Activated CD4-positive, alpha-beta memory T cell treated with anti-CD3 and anti-CD28 coated beads, Interleukin-2, amount 10 ng/mL, durations not matched to agents 7 days and 5 days (primary cell): ENCODE results near the gene FBXL16. TPM values are rescaled to one million over a fixed set of nuclear protein-coding genes. Genes with fewer than 3 reads are reported as not detected.

Source experiments
- CTCF ChIA-PET: fragments of 350-600 bp; sonication (Branson Sonifier 250); formaldehyde crosslinking; loops from one replicate; lab custom pipeline; 2021; ENCODE audit warnings: antibody characterized with exemption, inconsistent platforms; lab: Charles Lee
- POLR2A ChIA-PET: fragments of 350-600 bp; sonication (Branson Sonifier 250); formaldehyde crosslinking; loops from one replicate; lab custom pipeline; 2021; ENCODE audit warnings: antibody characterized with exemption; lab: Charles Lee
- DNase-seq: peaks from one replicate; pipeline ENCODE4 v3.0.0-alpha.2; 2020
- H3K27ac Mint-ChIP-seq: one replicate; pipeline ENCODE4 v1.8.0; 2021; ENCODE audit warnings: mild to moderate bottlenecking, mixed read lengths
- H3K27me3 Mint-ChIP-seq: one replicate; pipeline ENCODE4 v1.8.0; 2021; ENCODE audit warnings: mixed read lengths
- H3K36me3 Mint-ChIP-seq: one replicate; pipeline ENCODE4 v1.8.0; 2021; ENCODE audit warnings: low read depth, mixed read lengths
- H3K4me1 Mint-ChIP-seq: one replicate; pipeline ENCODE4 v1.8.0; 2021; ENCODE audit warnings: mixed read lengths
- H3K4me3 Mint-ChIP-seq: one replicate; pipeline ENCODE4 v1.8.0; 2021; ENCODE audit warnings: mild to moderate bottlenecking, mixed read lengths
- H3K9me3 Mint-ChIP-seq: one replicate; pipeline ENCODE4 v1.8.0; 2021; ENCODE audit warnings: mixed read lengths
- total RNA-seq, 2 experiments: library from RNA; stranded (reverse); gene quantifications; one replicate each; pipeline ENCODE4 v1.2.3, GENCODE V29; 2021

The FBXL16 gene
- total RNA-seq, 2 experiments from 2014 or later: 30.9 to 34.6 TPM

DNA sequence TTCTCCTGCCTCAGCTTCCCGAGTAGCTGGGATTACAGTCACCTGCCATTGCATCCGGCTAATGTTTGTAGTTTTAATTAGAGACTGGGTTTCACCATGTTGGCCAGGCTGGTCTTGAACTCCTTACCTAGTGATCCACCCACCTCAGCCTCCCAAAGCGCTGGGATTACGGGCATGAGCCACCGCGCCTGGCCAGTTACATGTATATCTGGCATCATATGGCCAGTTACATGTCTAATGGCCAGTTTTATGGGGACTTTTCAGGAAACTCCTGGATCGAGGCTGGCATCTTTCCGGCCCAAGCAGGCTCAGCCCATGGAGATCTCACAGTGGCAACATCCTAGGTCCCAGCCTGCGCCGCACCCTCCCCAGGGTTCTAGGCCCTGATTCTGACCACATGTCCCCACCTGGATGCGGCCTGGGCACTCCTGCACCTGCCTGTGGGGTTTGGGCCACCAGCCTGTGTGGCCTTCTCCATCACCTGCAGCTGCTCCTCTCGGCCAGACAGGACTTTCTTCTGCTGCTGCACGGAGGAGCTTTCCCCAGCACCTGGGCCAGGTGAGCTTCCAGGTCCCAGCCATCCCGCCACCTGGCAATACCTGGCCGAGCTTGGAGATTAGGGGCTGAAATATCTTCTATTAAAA is 36.5 kb upstream of the FBXL16 start:
- ChIA-PET POLR2A (interaction anchor here (1.5 kb wide), 1 partner anchor 40 kb away, joined by 4 read pairs; no protein-coding TSS in a partner anchor), CTCF (interaction anchor here (1.2 to 2.1 kb wide), 3 partner anchors 14 to 222 kb away, joined by 3 to 9 read pairs (median 4); no protein-coding TSS in a partner anchor)
- Mint-ChIP-seq H3K36me3 (peaks cover 13% of the 10 kb centered on the region), H3K27me3 (no peaks in the 10 kb centered on the region), H3K9me3 (no peaks in the 10 kb centered on the region), H3K4me3 (peak overlapping the region; percentile 66), H3K27ac (no peak overlapping the region), H3K4me1 (peaks cover 16% of the 10 kb centered on the region)
- DNase-seq: no peak

GRCh38 chr16:740764-741505 is 35.3 kb upstream of the FBXL16 start, which contains the start of gene CIAO3:
Gene CIAO3 (minus strand): TSS chr16:740997. CDS start chr16:740985, 12 bp downstream.
- Mint-ChIP-seq H3K4me1 (peaks cover 27% of the 10 kb centered on the region), H3K27ac (peak within 1 kb of the TSS; percentile 65), H3K27me3 (no peaks in the 10 kb centered on the region), H3K36me3 (peaks cover 19% of the 10 kb centered on the region), H3K9me3 (no peaks in the 10 kb centered on the region), H3K4me3 (peak within 1 kb of the TSS; percentile 77)
- ChIA-PET CTCF (interaction anchor here (0.9 to 2.2 kb wide), 7 partner anchors 13 to 319 kb away, joined by 3 to 10 read pairs (median 4); partner anchors contain the start of gene ANTKMT), POLR2A (interaction anchor here (0.7 to 2.1 kb wide), 9 partner anchors 11 to 47 kb away, joined by 3 to 10 read pairs (median 4); partner anchors contain the start of genes ANTKMT, CHTF18 and RPUSD1)
- peak; percentile 94 for DNase-seq

DNA sequence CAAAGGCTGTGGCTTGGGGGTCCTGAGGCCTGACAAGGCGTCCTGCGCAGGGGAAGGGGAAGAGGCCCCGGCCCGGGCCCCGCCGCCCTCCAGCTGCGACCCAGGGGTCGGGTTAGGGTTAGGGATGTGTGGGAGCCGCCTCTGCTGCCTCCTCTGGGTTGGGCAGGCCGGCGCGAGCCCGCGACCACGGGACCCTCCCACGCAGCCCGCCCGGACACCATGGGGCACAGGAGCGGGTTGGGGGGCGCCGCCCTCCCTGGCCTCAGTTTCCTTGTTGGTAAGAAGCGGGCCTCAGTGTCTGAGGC is 34.8 kb upstream of the FBXL16 start:
- H3K4me1 Mint-ChIP-seq: peaks cover 32% of the 10 kb centered on the region
- H3K27me3 Mint-ChIP-seq: no peaks in the 10 kb centered on the region
- no peak for DNase-seq
- peak overlapping the region; percentile 65 for H3K27ac Mint-ChIP-seq
- ChIA-PET CTCF (interaction anchor here (1.0 to 2.2 kb wide), 5 partner anchors 12 to 29 kb away, joined by 3 to 10 read pairs (median 5); partner anchors contain the start of gene ANTKMT), POLR2A (interaction anchor here (0.6 to 2.1 kb wide), 9 partner anchors 10 to 564 kb away, joined by 3 to 10 read pairs (median 4); partner anchors contain the start of genes ANTKMT, CHTF18 and RPUSD1)
- peak overlapping the region; percentile 77 for H3K4me3 Mint-ChIP-seq
- H3K36me3 Mint-ChIP-seq: peaks cover 20% of the 10 kb centered on the region
- no peaks in the 10 kb centered on the region for H3K9me3 Mint-ChIP-seq

GRCh38 chr16:739560-740458 is 34.2 kb upstream of the FBXL16 start:
- CTCF ChIA-PET: interaction anchor here (1.0 to 2.2 kb wide), 5 partner anchors 12 to 28 kb away, joined by 3 to 10 read pairs (median 5); partner anchors contain the start of gene ANTKMT
- POLR2A ChIA-PET: interaction anchor here (0.6 to 2.1 kb wide), 8 partner anchors 9 to 565 kb away, joined by 3 to 10 read pairs (median 4); partner anchors contain the start of genes ANTKMT, CHTF18 and RPUSD1
- H3K9me3 Mint-ChIP-seq: no peaks in the 10 kb centered on the region
- peaks cover 36% of the 10 kb centered on the region for H3K4me1 Mint-ChIP-seq
- H3K27me3 Mint-ChIP-seq: no peaks in the 10 kb centered on the region
- H3K27ac Mint-ChIP-seq: peak overlapping the region; percentile 31
- peak overlapping the region; percentile 77 for H3K4me3 Mint-ChIP-seq
- DNase-seq: no peak
- H3K36me3 Mint-ChIP-seq: peaks cover 24% of the 10 kb centered on the region

GRCh38 chr16:736936-737481 is 31.4 kb upstream of the FBXL16 start:
- H3K27me3 Mint-ChIP-seq: no peaks in the 10 kb centered on the region
- peaks cover 32% of the 10 kb centered on the region for H3K36me3 Mint-ChIP-seq

DNA sequence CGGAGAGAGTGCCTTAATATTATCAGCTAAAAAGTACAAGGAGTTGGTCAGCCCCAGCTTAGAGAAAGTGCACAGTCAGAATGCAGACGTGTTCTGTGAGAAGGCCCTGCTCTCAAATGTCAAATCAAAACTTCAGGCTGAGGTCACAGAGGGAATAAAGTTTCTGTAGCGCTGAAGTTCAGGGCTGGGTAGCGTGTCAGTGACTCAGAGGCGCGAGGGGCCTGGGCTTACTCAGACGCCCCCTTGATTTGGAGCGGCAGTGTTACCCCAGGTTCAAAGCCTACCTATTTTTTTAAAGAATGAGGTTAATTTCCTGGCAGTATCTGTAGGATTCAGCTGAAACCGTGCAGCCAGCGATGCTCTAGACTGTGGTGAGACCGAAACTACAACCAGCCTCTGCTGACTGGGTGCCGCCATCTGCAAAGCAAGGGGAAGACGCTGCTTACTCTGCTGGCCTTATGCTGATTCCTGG is 30.4 kb upstream of the FBXL16 start:
- peak; percentile 57 for DNase-seq
- H3K27me3 Mint-ChIP-seq: no peaks in the 10 kb centered on the region
- H3K4me1 Mint-ChIP-seq: peaks cover 36% of the 10 kb centered on the region
- H3K27ac Mint-ChIP-seq: peak overlapping the region; percentile 57
- ChIA-PET CTCF (interaction anchor here (1.0 to 1.5 kb wide), 6 partner anchors 11 to 29 kb away, joined by 3 to 8 read pairs (median 5); partner anchors contain the start of genes ANTKMT and METRN), POLR2A (interaction anchor here (0.8 to 1.8 kb wide), 5 partner anchors 8 to 46 kb away, joined by 3 to 5 read pairs (median 4); partner anchors contain the start of genes ANTKMT and WDR24)
- H3K9me3 Mint-ChIP-seq: no peaks in the 10 kb centered on the region
- H3K36me3 Mint-ChIP-seq: peaks cover 32% of the 10 kb centered on the region
- no peak overlapping the region for H3K4me3 Mint-ChIP-seq

More at GRCh38 chr16:736936-737481, 31.4 kb upstream of the FBXL16 start:
- POLR2A ChIA-PET: interaction anchor here (1.2 kb wide), 1 partner anchor 47 kb away, joined by 4 read pairs; the partner anchor contains the start of gene WDR24
- CTCF ChIA-PET: interaction anchor here (1.0 to 1.5 kb wide), 4 partner anchors 22 to 48 kb away, joined by 3 to 7 read pairs (median 4); partner anchors contain the start of gene METRN
- DNase-seq: no peak
- Mint-ChIP-seq H3K27ac (no peak overlapping the region), H3K4me3 (no peak overlapping the region), H3K4me1 (peaks cover 36% of the 10 kb centered on the region), H3K9me3 (no peaks in the 10 kb centered on the region)

DNA sequence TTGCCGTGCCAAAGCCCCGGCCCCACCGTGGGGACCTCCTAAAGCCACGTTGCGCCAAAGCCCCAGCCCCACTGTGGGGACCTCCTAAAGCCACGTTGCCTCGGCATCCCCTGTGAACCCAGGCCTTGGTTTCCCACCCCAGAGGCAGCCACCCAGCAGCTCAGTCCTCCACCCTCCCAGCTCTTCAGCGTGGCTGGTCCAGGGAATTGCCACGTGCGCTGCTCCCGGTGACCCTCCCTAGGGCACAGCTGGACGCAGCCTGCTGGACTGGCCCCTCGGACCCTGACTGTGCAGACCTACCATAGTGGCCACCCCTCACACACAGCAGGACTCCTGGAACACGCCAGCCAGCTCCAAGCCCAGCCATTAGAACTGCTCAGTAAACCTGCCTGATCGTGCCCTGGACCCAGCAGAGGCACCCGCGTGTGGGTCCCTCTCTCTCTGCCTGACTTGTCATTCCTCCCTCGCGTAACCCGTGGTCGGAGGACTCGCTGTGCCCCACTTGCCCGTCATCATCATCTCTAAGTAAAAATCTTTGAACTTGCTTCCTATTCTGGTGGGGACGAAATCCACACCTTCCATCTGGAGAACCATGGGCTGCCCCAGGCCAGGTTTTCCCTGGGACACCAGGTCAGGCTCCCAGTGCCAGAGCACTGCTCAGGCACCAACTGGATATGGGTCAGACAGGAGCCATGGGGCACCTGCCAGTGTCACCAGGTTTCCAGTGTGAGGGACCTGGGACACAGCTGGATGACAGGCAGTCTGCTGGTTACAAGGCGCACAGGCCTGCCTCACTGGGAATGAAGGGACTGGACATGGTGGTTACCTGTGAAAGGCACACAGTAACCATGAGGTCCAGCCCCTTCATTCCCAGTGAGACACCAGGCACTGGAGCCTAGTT is 29.6 kb upstream of the FBXL16 start:
- H3K4me1 Mint-ChIP-seq: peaks cover 36% of the 10 kb centered on the region
- no peak for DNase-seq
- POLR2A ChIA-PET: interaction anchor here (1.1 to 1.8 kb wide), 3 partner anchors 11 to 40 kb away, joined by 3 to 5 read pairs (median 4); partner anchors contain the start of gene ANTKMT
- CTCF ChIA-PET: interaction anchor here (0.6 to 1.5 kb wide), 6 partner anchors 10 to 28 kb away, joined by 3 to 8 read pairs (median 5); partner anchors contain the start of genes ANTKMT and METRN
- no peaks in the 10 kb centered on the region for H3K27me3 Mint-ChIP-seq
- no peaks in the 10 kb centered on the region for H3K9me3 Mint-ChIP-seq
- H3K4me3 Mint-ChIP-seq: no peak overlapping the region
- H3K36me3 Mint-ChIP-seq: peaks cover 32% of the 10 kb centered on the region
- H3K27ac Mint-ChIP-seq: peak overlapping the region; percentile 57

GRCh38 chr16:734208-734980 is 28.8 kb upstream of the FBXL16 start:
- Mint-ChIP-seq H3K4me3 (no peak overlapping the region), H3K4me1 (peaks cover 31% of the 10 kb centered on the region), H3K9me3 (no peaks in the 10 kb centered on the region), H3K36me3 (peaks cover 30% of the 10 kb centered on the region), H3K27ac (no peak overlapping the region), H3K27me3 (no peaks in the 10 kb centered on the region)
- CTCF ChIA-PET: interaction anchor here (0.6 to 1.2 kb wide), 2 partner anchors 17 to 22 kb away, joined by 3 read pairs; no protein-coding TSS in a partner anchor
- POLR2A ChIA-PET: interaction anchor here (1.8 kb wide), 1 partner anchor 10 kb away, joined by 5 read pairs; no protein-coding TSS in a partner anchor
- DNase-seq: no peak

GRCh38 chr16:733382-734207 is 28.0 kb upstream of the FBXL16 start:
- Mint-ChIP-seq H3K27ac (no peak overlapping the region), H3K9me3 (no peaks in the 10 kb centered on the region), H3K4me1 (peaks cover 27% of the 10 kb centered on the region), H3K4me3 (no peak overlapping the region), H3K36me3 (peaks cover 26% of the 10 kb centered on the region), H3K27me3 (no peaks in the 10 kb centered on the region)
- ChIA-PET CTCF (interaction anchor here (1.2 kb wide), 1 partner anchor 16 kb away, joined by 3 read pairs; no protein-coding TSS in a partner anchor), POLR2A (interaction anchor here (1.6 kb wide), 1 partner anchor 12 kb away, joined by 6 read pairs; the partner anchor contains the start of gene ANTKMT)
- DNase-seq: no peak
